GM19035 (cell line): ENCODE data around the gene NRBF2.

Source experiments
- ATAC-seq: cut with Tn5 transposase; IDR thresholded peaks from one replicate; pipeline ENCODE4 v1.9.1; 2021; ENCODE audit not compliant: unreplicated experiment

Gene NRBF2

DNA sequence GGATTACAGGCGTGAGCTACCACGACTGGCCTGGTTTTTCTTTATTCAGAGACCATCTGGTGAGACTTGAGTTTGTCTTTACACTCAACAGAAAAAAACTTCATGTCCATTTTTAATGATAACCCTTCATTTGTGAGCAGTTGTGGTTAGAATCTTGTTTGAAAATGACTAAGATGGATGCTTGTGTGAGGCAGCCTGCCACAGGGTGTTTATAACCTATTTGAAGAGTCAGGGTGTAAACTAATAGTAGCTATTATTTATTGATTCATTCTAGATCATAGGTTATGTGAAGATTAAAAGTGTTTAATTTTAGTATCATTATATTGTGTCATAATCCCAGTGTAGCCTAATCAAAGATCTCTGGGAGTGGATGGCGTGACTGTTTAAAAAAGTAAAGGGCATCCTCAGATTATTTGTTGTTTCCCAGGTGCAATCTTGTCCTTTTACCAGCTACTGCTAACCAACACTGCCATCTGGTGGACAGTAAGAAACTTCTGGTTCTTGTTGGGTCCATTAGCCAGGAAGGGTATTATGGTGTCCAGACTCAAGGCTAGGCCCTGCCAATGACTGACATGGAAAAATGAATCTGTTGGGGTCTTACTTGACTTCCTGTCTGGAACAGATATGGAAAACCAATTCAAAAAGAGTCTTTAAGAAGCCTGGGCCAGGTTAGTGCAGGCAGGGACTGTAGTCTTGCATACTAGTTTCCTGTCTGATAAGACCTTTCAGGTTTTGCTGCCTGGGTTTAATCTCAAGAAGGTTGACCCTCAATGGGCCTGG, 24.9 kb downstream of the NRBF2 start:
- ATAC-seq, result peak; percentile 69

DNA sequence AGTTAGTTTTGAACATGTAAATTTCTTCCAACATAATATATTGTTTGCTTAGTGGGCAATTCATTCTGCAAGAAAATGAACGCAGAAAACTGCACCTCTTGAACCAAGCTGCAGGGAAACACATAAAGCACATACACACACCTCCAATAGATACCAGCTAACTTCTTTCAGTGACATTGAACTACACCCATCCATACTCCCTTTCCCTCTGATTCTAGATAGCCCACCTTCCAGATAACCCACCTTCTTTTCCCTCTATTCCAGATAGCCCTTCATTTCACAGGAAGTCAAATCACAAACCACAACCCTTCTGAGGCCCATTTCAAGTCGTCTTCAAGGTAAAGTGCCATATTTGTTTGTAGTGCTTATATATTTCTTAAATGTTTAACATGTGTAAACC, 28.5 kb downstream of the NRBF2 start:
- ATAC-seq, result no peak

DNA sequence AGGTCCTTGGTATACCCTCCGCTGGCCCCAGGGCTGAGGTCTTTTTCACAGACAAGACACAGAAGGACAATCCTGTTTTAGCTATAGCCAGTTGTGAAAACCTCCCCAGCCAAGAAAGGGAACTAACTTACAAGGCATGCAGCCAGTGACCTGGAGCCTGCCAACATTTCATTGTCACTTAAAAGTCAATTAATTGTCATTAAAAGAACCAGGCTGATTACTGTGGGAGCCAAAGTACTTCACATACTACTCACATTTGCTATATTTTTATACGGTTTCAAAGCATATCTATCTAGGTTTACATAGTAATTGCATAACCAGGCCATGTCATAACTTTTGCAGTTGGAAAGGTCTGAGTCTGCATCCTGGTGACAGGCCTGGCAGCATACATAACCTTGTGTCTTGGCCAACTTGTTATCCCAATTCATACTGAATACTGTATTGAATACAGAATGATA, 31.1 kb downstream of the NRBF2 start:
- ATAC-seq, result no peak

DNA sequence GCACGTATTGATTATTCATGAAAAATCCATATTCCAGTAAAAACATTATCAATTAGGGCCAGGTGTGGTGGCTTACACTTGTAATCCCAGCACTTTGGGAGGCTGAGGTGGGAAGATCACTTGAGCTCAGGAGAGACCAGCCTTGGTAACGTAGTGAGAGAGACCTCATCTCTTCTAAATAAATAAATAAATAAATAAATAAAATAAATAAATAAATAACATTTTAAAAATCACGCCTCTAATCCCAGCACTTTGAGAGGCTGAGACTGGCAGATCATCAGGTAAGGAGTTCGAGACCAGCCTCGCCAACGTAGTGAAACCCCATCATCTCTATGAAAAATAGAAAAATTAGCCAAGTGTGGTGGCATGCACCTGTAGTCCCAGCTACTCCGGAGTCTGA, 32.1 kb downstream of the NRBF2 start:
- no peak for ATAC-seq

DNA sequence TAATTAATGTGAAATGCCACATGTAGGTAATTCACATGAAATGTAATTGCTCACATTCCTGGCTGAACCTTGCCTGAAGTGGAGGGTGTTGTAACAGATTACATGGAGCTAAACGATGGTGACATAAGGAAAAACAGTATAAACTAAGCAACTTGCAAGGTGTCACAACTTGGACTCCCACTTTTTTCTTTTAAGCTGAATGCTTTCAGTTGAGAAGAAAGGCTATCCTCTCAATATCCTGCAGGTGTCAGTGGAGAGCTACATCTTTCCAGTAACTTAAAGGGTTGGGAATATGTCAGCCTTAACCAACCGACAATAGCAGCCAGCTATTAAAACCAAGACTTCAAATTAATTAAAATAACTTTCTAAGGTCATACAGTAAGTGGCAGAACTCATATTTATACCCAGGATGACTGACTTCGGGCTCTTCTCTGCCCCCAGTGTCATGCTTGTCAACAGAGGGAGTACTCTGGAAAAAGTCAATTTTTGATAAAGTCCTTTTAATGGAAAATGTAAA, 33.7 kb downstream of the NRBF2 start:
- ATAC-seq, result peak; percentile 63

DNA sequence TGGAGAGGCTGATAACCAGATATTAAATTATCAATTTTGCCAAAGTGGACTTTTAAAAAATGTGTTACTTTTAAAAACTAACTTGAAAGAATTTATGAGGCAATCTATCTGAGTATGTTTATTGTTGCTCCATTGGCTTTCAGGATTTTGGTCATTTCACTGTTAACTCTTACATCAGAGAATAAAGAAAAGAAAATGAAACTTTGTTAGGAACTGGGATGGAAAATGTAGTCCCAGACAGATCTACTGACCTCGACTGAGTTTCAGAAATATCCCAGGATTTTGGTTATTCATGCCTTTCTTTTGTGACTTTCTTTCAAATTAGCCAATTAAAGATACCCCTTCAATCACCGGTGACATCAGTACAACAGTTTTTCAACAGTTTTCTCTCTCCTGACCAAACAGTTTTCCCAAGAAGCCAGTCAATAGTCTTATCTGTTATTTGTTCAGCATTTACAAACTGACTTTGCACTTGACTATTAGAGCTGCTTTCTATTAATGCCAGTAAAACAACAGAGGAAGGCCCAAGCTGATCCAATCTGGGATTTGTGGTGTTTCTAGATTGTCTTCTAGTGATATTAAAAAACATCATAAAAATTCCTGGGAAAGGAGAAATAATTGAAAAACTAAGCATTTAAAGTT, 35.8 kb downstream of the NRBF2 start:
- no peak for ATAC-seq

DNA sequence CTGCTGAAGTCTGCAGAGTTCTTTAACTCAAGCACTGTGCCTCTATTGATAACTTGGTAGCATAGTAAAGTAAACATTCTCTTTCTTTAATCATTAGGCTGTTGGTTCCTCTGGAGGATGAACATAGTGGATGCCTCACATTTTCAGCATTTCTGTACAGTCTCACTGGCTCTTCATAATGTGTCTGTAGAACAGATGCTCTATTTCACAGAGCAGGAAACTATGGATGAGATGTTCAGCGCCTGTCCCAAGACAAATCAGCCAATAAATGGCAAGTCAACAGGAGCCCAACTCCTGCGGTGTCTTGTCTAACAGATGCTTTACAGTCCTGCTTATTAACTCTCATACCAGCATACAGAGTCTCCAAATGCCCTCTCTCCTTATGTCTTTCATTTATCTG, 36.5 kb downstream of the NRBF2 start:
- no peak for ATAC-seq

DNA sequence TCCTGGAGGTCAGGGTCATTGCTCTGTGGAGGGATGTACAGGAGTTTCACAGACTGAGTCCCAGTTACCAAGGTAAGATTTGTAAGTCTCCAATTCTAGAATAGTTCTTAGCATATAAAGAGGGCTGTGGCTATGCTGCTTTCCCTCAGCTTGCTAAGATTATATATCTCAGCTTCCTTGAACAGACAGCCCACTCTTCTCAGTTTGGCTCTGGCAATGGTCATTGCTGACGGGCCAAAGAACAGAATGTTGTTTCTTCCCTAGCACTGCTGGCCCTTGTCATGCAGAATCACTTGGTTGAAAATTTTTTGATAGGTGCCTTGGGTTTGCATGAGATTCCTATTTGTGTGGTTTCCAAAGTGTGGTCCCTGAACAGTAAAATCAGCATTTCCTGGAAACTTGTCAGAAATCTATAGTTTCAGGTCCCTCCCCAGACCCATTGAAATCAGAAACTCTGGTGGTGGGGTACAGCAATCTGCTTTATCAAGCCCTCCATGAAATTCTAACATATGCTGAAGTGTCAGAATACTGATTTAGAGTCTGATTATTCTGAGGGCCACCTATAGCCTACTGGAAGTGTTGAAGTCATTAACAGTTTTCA, 38.2 kb downstream of the NRBF2 start:
- ATAC-seq, result no peak

DNA sequence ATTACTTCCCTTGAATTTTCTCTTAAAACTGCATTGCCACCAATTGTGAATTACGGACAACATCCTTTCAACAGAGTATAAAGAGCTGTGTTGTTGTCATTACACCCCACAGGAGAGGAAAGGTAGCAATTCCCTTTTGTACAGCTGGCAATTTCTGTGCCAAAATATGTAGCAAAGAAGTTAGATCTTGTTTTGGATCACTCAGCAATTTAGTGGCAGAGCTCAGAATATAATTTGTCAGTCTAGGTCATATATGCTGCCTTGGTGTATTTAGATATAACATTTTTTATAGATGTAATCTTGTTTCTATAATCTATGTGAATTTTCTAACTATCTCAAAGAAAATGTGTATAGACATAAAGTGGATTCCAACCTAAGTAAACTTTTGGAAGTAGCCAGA, 38.8 kb downstream of the NRBF2 start:
- ATAC-seq, result no peak

DNA sequence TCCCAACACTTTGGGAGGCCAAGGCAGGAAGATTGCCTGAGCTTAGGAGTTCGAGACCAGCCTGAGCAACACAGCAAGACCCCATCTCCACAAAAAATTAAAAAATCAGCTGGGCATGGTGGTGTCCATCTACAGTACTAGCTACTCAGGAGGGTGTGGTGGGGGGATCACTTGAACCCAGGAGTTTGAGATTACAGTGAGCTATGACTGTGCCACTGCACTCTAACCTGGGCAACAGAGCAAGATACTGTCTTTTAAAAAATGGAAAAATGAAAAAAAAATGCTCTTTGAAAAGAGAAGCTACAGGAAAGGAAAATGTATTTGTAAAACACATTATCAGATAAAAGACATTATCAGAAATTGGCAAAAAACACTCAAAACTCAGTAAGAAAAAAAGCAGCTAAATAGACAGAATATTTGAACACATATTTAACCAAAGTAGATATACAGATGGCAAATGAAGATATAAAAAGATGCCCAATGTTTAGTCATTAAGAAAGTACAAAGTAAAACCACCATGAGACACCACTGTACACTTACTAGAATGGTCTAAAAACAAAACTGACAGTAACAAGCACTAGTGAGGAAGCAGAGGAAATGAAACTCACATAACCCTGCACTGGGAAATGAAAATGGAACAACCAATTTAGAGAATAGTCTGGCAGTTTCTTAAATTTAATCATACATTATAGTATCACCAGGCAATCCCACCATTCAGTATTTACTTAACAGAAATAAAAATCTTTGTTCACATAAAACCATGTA, 40.5 kb downstream of the NRBF2 start:
- ATAC-seq, result peak; percentile 99

DNA sequence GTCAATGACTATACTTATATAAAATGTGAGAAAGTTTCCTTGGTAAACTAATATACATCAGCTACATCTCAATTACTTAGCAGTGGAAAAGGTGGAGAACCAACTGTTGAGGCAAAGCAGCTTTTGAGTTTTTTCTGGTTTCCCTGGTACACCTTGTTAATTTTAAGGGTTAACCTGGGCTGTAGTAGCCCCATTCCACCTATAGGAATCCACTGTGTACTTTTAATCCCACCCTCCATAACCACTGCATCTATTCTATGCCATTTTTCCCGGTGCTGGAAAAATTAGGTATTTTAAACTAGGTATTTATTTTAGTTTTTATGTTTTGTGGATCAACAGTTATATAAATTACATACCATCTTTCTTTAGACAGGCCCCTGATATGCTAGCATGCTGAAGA, 42.4 kb downstream of the NRBF2 start:
- no peak for ATAC-seq

DNA sequence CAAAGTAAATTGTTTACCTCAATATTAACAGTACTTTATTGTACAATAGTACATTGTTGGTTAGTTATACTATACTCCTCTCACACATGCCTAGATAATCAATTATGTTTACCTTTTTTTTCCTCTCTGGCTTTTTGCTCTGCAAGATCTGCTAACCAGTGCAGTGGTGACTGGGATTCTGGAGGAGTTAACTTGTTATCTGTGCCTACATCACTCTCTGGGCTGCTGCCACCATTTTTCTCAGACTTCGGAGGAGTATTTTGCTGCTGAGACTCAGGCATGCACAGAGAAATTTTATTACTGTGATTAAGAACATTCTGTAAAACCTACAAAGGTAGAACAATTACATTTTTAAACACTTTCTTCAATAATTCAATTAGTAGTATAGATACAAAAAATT, 59.7 kb downstream of the NRBF2 start:
- no peak for ATAC-seq

DNA sequence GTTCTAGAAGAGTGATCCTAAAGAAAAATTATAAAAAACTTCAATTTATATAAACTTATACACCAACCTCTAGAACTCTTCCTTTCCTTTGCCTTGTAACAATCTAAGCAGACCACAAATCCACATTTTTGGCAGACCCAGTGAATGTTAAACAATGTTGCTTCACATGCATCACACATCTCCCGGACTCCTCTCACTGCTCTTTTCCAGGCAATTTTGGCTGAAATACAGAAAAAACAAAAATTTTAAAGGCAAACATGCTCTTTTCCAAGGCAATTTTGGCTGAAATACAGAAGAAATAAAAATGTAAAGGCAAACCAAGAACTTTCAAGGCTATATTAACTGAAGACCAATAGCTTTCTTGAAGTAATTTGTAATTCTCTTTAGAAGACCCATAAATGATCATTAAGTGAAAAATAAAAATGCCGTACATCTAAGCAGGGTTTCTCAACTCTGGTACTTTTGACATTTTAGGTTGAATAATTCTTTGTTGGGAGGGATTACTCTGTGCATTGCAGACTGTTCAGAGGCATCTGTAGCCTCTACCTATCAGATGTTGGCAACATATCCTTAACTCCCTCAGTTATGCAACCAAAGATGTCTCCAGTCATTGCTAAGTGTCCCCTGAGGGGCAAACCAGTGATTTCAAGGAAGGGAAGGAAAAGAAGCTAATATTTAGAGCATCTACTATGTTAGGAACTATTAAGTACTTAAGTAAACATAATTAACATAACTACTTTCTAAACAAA, 64.4 kb downstream of the NRBF2 start:
- ATAC-seq, result no peak

DNA sequence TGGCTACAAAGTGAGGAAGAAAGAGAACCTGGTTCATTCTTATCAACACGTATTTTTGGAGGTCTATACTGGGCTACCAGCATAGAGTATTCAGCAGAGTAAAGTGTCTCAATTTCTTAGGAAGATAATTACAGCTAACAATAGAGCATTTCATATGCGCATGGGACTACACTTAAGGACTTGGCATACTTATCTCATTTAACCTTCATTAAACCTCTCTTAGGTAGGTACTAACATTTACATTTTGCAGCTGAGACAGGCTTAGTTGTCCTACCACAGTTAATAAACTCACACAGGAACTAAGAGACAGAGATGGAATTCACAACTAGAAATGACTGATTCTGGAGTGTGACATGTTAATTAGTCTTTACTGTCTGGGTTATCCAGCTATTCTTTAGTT, 66.6 kb downstream of the NRBF2 start:
- ATAC-seq, result no peak

DNA sequence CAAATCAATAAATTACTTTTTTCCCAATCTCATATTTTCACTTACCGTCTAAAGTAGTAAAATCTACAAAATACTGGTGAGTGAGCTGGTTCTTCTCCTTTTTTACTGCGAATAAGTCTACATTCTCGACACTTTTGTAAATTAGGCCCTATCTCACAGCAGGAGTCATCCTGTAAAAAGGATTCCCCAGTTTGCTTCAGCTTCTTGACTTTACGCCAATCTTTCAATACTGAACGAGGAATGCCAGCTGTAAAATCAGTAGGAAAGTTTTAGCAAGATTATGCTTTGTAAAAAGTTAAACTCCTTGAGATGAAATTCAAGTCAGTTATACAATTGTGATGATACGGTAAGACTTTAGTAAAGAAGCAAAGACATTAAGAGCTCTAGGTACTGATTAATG, 67.3 kb downstream of the NRBF2 start:
- ATAC-seq, result no peak

DNA sequence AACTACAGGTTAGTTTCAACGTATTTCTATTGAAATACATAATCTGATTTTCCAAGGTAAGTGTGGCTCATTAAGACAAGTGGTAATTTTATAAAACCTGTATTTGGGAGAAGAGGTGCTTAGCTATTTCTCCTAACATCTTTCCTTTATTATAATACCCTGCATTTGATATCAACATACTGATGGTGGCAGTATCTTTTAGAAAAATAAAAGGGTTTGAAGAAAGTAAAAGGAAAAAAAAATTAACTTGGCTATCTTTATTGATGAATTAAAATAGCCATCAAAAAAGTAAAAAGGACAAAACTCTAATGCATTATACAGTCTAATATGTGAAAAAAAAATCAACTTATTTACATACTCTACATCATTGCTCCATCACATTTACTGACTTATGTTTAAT, 68.0 kb downstream of the NRBF2 start:
- ATAC-seq, result no peak
